Parathyroid adenoma (tissue), 2 donors: ENCODE results near the gene DTX2.
A peak's percentile ranks its signal among the peaks of the same experiment; 100 is the strongest.
"Not testable (repeated sequence)": the region's sequence is repeated elsewhere in the genome, so short reads cannot be mapped to it uniquely, and the experiment has no call there.

Experiments
- H2AFZ ChIP-seq: fragments of 300-600 bp; sonication (generic); one replicate; pipeline ENCODE4 v1.7.0; 2017; ENCODE audit warnings: antibody characterized with exemption, mild to moderate bottlenecking
- H3K27ac ChIP-seq: fragments of 300-600 bp; sonication (generic); one replicate; pipeline ENCODE4 v1.7.0; 2017
- H3K27me3 ChIP-seq: fragments of 300-600 bp; sonication (generic); one replicate; pipeline ENCODE4 v1.7.0; 2017; ENCODE audit warnings: low read length; ENCODE audit not compliant: control insufficient read depth, insufficient read depth
- H3K36me3 ChIP-seq: fragments of 300-600 bp; sonication (generic); one replicate; pipeline ENCODE4 v1.7.0; 2017; ENCODE audit warnings: low read length; ENCODE audit not compliant: control insufficient read depth, insufficient read depth
- H3K4me1 ChIP-seq: fragments of 300-600 bp; sonication (generic); one replicate; pipeline ENCODE4 v1.7.0; 2017; ENCODE audit warnings: control low read depth
- H3K4me2 ChIP-seq: fragments of 300-600 bp; sonication (generic); one replicate; pipeline ENCODE4 v1.7.0; 2017; ENCODE audit warnings: low read length
- H3K4me3 ChIP-seq: fragments of 300-600 bp; sonication (generic); one replicate; pipeline ENCODE4 v1.7.0; 2017; ENCODE audit warnings: low read depth, low read length
- H3K79me2 ChIP-seq: fragments of 300-600 bp; sonication (generic); one replicate; pipeline ENCODE4 v1.7.0; 2017; ENCODE audit warnings: control low read depth
- H3K9ac ChIP-seq: fragments of 300-600 bp; sonication (generic); one replicate; pipeline ENCODE4 v1.7.0; 2017; ENCODE audit warnings: mild to moderate bottlenecking
- H3K9me3 ChIP-seq: fragments of 300-600 bp; sonication (generic); one replicate; pipeline ENCODE4 v1.7.0; 2017; ENCODE audit warnings: low read length; ENCODE audit not compliant: control insufficient read depth
- donor health status: primary hyperparathyroidism.

The DTX2 gene

DNA sequence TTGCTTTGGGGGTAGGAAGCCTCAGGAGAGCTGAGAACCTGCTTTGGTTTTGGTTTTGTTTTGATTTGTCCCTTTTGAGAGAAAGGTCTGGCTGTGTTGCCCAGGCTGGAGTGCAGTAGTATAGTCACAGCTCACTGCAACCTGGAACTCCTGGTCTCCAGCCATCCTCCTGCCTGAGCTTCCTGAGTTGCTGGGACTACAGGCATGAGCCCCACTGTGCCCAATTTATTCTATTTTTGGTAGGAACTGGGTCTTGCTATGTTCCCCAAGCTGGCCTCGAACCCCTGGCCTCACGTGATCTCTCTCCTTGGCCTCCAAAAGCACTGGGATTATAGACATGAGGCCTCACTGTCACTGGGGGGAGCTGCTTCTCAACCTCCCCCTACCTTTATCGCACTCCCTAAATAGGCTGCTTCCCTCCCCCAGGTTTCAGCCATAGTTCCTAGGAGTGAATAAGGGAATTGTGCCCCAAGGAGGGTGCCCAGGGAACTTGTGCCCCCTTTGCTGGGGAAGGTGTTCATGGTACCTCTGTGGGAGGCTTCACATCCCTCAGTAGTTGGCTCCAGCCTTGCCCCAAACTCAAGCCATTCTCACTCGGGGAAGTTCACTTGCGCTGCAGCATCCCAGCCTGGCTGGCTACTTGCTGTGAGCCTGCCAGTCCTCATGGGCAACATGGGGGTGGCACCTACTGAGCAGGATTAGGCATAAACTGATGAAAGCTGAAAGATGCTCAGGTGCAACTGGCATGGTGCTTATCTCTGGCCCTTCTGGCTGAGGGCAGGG is 18.7 kb upstream of the DTX2 start:
- not testable (repeated sequence) for H3K9ac ChIP-seq, H3K27ac ChIP-seq, H3K27me3 ChIP-seq

DNA sequence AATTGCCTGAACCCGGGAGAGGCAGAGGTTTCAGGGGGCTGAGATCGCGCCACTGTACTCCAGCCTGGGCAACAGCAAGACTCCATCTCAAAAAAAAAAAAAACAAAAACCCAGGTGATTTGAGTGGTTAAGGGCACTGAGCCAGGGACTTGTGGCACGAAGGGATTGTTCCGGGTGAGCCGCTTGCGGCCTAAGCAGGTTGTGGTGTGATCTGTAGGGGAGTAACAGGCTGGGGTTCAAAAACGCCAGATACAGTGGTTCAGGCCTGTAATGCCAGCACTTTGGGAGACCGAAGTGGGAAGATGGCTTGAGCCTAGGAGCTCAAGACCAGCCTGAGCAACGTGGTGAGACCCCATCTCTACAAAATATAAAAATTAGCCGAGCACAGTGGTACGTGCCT is 17.7 kb upstream of the DTX2 start:
- not testable (repeated sequence) for H3K4me2 ChIP-seq, H3K36me3 ChIP-seq, H3K27ac ChIP-seq, H3K4me3 ChIP-seq, H3K9ac ChIP-seq, H3K79me2 ChIP-seq, H2AFZ ChIP-seq, H3K27me3 ChIP-seq, H3K9me3 ChIP-seq, H3K4me1 ChIP-seq

More for the DNA sequence above, 18.7 kb upstream of the DTX2 start:
- H2AFZ ChIP-seq, H3K9me3 ChIP-seq, H3K4me2 ChIP-seq, H3K4me1 ChIP-seq, H3K36me3 ChIP-seq, H3K79me2 ChIP-seq, H3K4me3 ChIP-seq: not testable (repeated sequence)

DNA sequence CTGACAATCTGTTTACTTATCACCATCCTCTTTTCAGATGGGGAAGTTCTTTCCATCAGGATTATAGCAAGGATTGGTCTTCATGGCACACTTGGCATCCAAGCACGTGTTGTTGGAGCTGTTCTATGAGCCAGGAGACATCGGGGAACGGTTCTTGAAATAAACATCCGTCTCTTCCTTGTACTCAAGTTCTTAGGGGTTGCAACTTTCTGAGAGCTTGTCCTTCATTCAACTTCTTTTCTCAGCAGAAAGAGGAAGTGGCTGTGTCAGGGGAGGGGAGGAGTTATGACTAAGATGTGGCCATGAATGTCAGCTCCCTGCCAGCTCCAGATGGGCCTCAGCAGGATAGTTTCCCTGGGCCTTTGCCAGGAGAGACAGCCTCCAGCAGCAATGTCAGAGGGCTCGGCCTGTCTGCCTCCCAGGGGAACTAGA is 15.9 kb upstream of the DTX2 start:
- H3K9me3 ChIP-seq, H3K27me3 ChIP-seq, H3K36me3 ChIP-seq, H3K4me3 ChIP-seq, H3K4me1 ChIP-seq, H3K4me2 ChIP-seq, H3K79me2 ChIP-seq, H3K9ac ChIP-seq: not testable (repeated sequence)
- Histone ChIP-seq H2AFZ (peak overlapping the region; percentile 34), H3K27ac (peak overlapping the region; percentile 6)

DNA sequence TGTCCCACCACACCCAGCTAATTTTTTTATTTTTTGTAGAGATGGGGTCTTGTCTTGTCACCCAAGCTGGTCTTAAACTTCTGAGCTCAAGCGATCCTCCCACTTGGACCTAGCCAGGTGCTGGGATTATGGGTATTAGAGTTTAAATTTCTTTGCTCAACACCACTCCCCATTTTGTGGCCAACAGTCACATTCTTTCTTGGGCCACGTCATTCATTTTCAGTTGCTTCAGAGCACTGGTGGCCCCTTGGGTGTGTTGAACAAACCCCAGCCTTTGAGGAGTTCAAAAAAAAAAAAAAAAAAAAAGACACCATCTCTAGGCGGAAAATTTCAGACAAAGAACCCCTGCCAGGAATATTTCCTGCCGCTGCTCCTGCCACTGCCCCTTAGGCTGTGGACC is 4.5 kb upstream of the DTX2 start:
- not testable (repeated sequence) for H3K36me3 ChIP-seq, H3K4me3 ChIP-seq, H3K79me2 ChIP-seq, H3K9me3 ChIP-seq, H2AFZ ChIP-seq, H3K27ac ChIP-seq, H3K9ac ChIP-seq, H3K4me1 ChIP-seq, H3K4me2 ChIP-seq, H3K27me3 ChIP-seq

DNA sequence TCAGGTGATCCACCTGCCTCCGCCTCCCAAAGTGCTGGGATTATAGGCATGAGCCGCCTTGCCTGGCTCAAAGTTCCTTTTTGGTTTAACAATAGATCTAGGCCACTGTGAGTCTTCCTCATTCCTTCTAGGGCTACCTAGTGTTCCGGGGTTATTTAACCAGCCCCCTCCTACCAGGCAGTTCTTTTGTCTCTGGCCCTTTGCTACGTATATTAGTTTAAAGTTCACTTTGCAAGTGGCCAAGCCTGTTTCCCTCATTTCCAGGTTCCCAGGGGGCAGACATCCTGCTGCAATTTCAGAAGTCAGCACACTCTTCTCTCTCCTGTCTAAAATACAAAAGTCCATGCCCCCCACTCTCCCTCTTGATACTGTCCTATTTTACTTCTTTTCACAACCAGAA is 3.0 kb upstream of the DTX2 start:
- H3K27me3 ChIP-seq, H3K9me3 ChIP-seq, H3K36me3 ChIP-seq, H3K79me2 ChIP-seq, H3K4me3 ChIP-seq, H3K9ac ChIP-seq, H3K4me1 ChIP-seq, H3K27ac ChIP-seq, H3K4me2 ChIP-seq, H2AFZ ChIP-seq: not testable (repeated sequence)

DNA sequence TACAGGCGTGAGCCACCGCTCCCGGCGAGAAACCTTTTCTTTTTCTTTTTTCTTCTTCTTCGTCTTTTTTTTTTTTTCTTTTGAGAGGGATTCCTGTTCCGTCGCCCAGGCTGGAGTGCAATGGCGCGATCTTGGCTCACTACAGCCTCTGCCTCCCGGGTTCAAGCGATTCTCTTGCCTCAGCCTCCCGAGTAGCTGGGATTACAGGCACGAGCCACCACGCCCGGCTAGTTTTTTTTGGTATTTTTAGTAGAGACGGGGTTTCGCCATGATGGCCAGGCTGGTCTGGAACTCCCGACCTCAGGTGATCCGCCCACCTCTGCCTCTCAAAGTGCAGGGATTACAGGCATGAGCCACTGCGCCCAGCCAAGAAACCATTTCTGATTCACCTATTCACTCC is 742 bp upstream of the DTX2 start:
- not testable (repeated sequence) for H3K4me1 ChIP-seq, H3K27me3 ChIP-seq, H3K27ac ChIP-seq, H3K36me3 ChIP-seq, H3K4me3 ChIP-seq, H3K4me2 ChIP-seq, H3K9me3 ChIP-seq, H3K79me2 ChIP-seq, H2AFZ ChIP-seq, H3K9ac ChIP-seq

DNA sequence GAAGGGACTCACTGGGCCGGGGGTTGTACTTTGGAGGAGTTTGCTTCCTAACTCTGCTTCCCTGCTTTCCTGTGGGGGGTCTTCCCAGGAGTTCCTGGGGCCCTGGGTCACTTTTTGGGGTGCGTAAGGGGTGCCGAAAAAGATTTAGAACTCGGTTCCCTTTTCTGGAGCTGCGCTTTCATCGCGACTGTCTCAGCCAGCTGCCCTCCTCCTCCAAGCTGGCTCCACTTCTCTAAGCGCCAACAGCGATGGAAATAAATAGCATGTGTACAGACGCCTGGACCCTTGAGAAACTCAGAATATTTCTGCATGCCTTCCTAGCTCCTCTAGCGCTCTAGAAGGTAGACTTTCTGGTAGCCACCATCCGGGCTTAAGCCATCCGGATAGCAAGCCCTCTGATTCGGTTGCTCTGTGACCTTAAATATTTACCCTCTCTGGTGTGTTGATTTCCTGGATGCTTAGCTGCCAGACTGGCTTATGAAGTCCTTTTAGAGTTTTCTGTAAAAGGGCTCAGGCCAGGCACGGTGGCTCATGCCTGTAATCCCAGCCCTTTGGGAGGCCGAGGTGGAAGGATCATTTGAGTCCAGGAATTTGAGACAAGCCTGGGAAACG is 868 bp downstream of the DTX2 start:
- not testable (repeated sequence) for H3K9ac ChIP-seq, H3K36me3 ChIP-seq, H3K79me2 ChIP-seq, H3K9me3 ChIP-seq, H3K4me1 ChIP-seq, H3K27me3 ChIP-seq, H3K4me2 ChIP-seq, H3K4me3 ChIP-seq, H2AFZ ChIP-seq, H3K27ac ChIP-seq

DNA sequence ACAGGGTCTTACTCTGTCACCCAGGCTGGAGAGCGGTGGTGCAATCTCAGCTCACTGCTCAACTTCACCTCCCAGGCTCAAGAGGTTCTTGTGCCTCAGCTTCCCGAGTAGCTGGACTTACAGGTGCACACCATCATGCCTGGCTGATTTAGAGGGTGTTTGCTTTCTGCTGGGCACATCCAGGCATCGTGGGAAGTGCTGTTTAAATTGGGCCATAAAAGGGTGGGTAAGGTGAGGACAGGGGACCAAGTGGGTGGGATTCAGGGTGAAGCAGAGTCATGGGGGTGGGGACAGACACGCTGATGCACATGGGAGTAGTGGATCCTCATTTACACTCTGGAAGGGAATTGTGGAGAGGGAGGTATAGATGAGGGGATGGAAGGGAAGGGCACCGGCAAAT is 3.5 kb downstream of the DTX2 start:
- H3K4me3 ChIP-seq, H3K9ac ChIP-seq: not testable (repeated sequence)

DNA sequence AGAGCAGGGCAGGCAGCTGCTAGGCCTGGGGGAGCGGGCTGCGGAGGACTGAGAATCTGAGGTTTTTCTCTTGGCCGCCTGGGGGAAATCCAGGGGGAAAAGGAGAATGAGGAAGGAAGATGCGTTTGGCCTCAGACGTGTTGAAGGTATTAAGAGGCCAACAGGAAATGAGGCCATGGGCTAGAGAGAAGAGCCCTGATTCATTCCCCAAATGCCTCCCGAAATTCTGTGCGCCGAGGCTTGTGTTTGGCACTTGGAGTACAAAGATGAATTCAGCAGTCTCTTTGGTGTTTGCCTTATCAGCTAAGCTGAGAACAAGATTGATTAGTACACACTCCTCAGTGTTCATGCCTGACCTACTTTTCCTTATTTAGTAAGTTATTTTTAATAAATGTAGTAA is 4.4 kb downstream of the DTX2 start:
- H3K27me3 ChIP-seq, H3K27ac ChIP-seq, H3K9me3 ChIP-seq, H3K9ac ChIP-seq, H3K4me2 ChIP-seq, H3K79me2 ChIP-seq, H3K4me1 ChIP-seq, H3K4me3 ChIP-seq, H2AFZ ChIP-seq, H3K36me3 ChIP-seq: not testable (repeated sequence)

More for the DNA sequence above, 3.5 kb downstream of the DTX2 start:
- H3K36me3 ChIP-seq, H3K9me3 ChIP-seq, H3K4me2 ChIP-seq, H3K79me2 ChIP-seq, H3K27me3 ChIP-seq, H3K27ac ChIP-seq, H3K4me1 ChIP-seq, H2AFZ ChIP-seq: not testable (repeated sequence)

DNA sequence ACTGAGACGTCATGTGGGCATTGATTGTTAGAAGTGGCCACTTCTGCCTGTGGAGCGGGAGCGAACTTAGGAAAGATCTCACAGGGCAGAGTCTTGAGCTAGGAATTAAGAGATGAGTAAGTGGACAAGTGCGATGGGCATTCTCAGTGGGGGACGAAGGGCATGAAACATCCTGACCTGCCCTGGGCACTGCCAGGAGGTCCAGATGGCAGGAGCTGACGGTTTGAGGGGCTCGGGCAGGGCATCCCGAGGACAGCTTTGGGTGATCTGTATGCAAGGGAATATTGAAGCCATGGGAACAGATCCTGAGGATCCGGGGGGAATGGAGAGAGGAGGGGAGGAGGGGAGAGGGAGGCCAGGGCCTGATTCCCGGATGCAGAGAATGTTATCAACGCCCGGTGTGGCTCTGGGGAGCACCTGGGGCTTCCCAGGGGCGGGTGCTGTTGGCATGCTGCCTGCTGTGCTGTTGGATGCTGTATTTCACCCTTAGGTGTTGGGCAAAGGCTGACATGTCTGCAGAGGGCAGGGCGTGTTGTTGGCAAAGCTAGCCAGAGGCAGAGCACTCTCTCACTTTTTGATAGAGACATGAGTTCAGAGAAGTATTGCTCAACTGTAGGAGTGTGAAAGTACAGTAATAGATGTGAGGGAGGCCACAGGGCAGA is 6.4 kb downstream of the DTX2 start:
- not testable (repeated sequence) for H3K79me2 ChIP-seq, H2AFZ ChIP-seq, H3K4me3 ChIP-seq, H3K4me2 ChIP-seq, H3K9ac ChIP-seq, H3K36me3 ChIP-seq, H3K27me3 ChIP-seq, H3K4me1 ChIP-seq, H3K27ac ChIP-seq, H3K9me3 ChIP-seq
